Effector memory CD4-positive, alpha-beta T cell (primary cell): Measurements from ENCODE around the gene MINDY4B.

Experiments
- DNase-seq, 3 donors: peaks; one replicate each; pipeline ENCODE4 v3.0.0-alpha.2; 2020
- H3K27ac ChIP-seq: 2 replicates; pipeline ENCODE4 v1.7.0; 2013; ENCODE audit warnings: mild to moderate bottlenecking, low read length, moderate library complexity; ENCODE audit not compliant: insufficient read depth, poor library complexity, severe bottlenecking
- H3K27me3 ChIP-seq: replicated peaks from 2 replicates; pipeline ENCODE4 v1.7.0; 2013; ENCODE audit warnings: mild to moderate bottlenecking, low read length; ENCODE audit not compliant: insufficient read depth, control insufficient read depth, poor library complexity, severe bottlenecking
- H3K36me3 ChIP-seq: 2 replicates; pipeline ENCODE4 v1.7.0; 2013; ENCODE audit warnings: mild to moderate bottlenecking, low read length, moderate library complexity; ENCODE audit not compliant: control insufficient read depth, insufficient read depth
- H3K4me1 ChIP-seq: 2 replicates; pipeline ENCODE4 v1.7.0; 2013; ENCODE audit warnings: low read length, mild to moderate bottlenecking; ENCODE audit not compliant: control insufficient read depth, insufficient read depth, poor library complexity, severe bottlenecking
- H3K4me3 ChIP-seq: 2 replicates; pipeline ENCODE4 v1.7.0; 2013; ENCODE audit warnings: low read length, low read depth, mild to moderate bottlenecking; ENCODE audit not compliant: insufficient read depth, poor library complexity, severe bottlenecking
- H3K9me3 ChIP-seq: 2 replicates; pipeline ENCODE4 v1.7.0; 2013; ENCODE audit warnings: mild to moderate bottlenecking, low read length, moderate library complexity; ENCODE audit not compliant: control insufficient read depth

Gene MINDY4B

DNA sequence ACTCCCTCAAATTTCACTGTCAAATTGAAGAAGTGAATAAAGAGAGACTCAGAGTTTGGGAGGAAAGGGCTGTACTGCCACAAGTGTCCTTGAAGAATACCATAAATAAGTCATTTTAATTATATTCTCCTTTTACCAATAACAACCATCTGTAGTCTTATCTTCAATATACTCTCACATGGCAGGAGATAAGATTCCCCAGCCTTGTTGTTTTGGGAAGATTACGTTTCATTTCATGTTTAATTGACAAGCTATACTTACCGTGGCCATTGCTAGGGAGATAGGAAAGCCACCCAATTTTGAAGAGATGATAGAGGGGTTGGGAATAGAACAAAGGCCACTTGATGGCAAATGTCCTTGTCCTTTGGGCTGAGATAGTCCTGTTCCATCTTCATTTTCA, 2.3 kb downstream of the MINDY4B start:
- Histone ChIP-seq H3K27ac (no peak overlapping the region), H3K9me3 (no peaks in the 10 kb centered on the region), H3K4me1 (no peaks in the 10 kb centered on the region), H3K4me3 (no peak overlapping the region), H3K27me3 (no peaks in the 10 kb centered on the region), H3K36me3 (no peaks in the 10 kb centered on the region)
- DNase-seq = no peak

GRCh38 chr3:150901793-150902192, 3.4 kb downstream of the MINDY4B start:
- H3K36me3 ChIP-seq = no peaks in the 10 kb centered on the region
- no peak for DNase-seq
- H3K9me3 ChIP-seq = no peaks in the 10 kb centered on the region
- no peaks in the 10 kb centered on the region for H3K4me1 ChIP-seq
- H3K27ac ChIP-seq = no peak overlapping the region
- no peaks in the 10 kb centered on the region for H3K27me3 ChIP-seq
- no peak overlapping the region for H3K4me3 ChIP-seq

DNA sequence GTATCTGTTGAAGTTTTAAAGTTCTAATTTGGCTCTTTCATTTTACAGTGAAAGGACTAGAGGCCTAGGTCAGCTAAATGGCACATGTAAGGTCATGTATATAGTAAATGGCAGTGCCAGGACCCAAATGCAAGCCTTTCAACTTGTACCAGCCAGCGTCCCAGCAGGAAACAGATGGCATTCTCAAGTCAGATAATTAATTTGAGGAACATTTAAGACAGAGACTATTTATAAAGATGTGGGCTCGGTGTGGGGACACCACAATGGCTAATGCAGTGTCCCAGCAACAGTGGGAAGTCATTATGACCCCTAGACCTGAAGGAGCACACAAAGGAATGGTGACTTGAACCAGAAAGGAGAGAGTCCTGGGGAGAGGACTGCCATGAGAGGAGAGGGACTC, 6.1 kb downstream of the MINDY4B start:
- no peak for DNase-seq
- Histone ChIP-seq H3K27me3 (no peaks in the 10 kb centered on the region), H3K4me1 (no peaks in the 10 kb centered on the region), H3K4me3 (no peak overlapping the region), H3K36me3 (no peaks in the 10 kb centered on the region), H3K27ac (no peak overlapping the region), H3K9me3 (no peaks in the 10 kb centered on the region)

GRCh38 chr3:150898046-150898754, 7.0 kb downstream of the MINDY4B start:
- DNase-seq = no peak

GRCh38 chr3:150897592-150897991, 7.6 kb downstream of the MINDY4B start:
- Histone ChIP-seq H3K4me3 (no peak overlapping the region), H3K36me3 (no peaks in the 10 kb centered on the region), H3K4me1 (no peaks in the 10 kb centered on the region), H3K27ac (no peak overlapping the region), H3K27me3 (no peaks in the 10 kb centered on the region), H3K9me3 (no peaks in the 10 kb centered on the region)
- no peak for DNase-seq

More at GRCh38 chr3:150898046-150898754, 7.0 kb downstream of the MINDY4B start:
- Histone ChIP-seq H3K4me3 (no peak overlapping the region), H3K4me1 (no peaks in the 10 kb centered on the region), H3K9me3 (no peaks in the 10 kb centered on the region), H3K36me3 (no peaks in the 10 kb centered on the region), H3K27ac (no peak overlapping the region), H3K27me3 (no peaks in the 10 kb centered on the region)

DNA sequence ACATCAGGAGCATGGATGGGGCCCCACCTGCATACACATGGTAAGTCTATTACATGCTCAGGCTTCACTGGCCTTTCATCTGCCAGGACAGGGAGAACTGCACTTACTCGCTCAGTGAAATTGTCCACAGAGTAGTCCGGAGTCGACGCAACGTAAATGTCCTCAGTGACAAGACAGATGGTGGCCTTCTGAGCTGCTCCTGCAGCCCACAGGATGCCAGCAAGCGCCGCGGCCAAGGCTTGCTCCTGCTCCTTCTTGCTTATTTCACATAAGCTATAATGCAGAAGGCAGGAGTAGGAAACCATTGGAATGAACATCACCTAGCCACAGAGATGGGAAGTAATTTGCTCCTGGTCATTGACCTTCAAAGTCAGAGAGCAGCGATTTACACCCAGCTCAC, 14.4 kb downstream of the MINDY4B start:
- no peak overlapping the region for H3K27ac ChIP-seq

DNA sequence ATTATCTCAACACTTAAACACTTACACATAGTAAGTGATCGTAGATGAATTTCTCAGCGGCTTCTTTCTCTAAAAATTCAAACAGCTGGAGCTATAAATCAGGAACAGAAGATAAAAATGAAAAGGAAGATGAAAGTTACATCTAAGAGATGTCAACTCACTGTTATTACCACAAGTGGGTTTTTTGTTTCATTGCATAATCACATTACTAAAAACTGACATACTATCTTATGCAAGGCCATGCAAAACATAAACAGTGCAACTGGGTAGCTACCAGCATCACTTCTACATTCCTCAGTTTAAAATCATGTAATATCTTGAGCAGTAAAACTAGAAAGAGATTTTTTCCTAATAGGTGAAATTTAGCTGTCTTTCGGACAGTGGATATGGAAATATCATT, 14.9 kb downstream of the MINDY4B start:
- H3K27me3 ChIP-seq = no peaks in the 10 kb centered on the region
- no peak overlapping the region for H3K4me3 ChIP-seq
- no peak for DNase-seq
- no peaks in the 10 kb centered on the region for H3K4me1 ChIP-seq
- no peak overlapping the region for H3K27ac ChIP-seq
- no peaks in the 10 kb centered on the region for H3K9me3 ChIP-seq
- H3K36me3 ChIP-seq = no peaks in the 10 kb centered on the region

More for the DNA sequence above, 14.4 kb downstream of the MINDY4B start:
- no peak for DNase-seq
- Histone ChIP-seq H3K9me3 (no peaks in the 10 kb centered on the region), H3K4me1 (no peaks in the 10 kb centered on the region), H3K36me3 (no peaks in the 10 kb centered on the region), H3K4me3 (no peak overlapping the region), H3K27me3 (no peaks in the 10 kb centered on the region)

GRCh38 chr3:150889106-150889505, 16.1 kb downstream of the MINDY4B start:
- H3K4me3 ChIP-seq = no peak overlapping the region
- no peak for DNase-seq

GRCh38 chr3:150887031-150887430, 18.2 kb downstream of the MINDY4B start:
- no peaks in the 10 kb centered on the region for H3K9me3 ChIP-seq
- H3K27ac ChIP-seq = no peak overlapping the region
- H3K4me1 ChIP-seq = no peaks in the 10 kb centered on the region
- no peak overlapping the region for H3K4me3 ChIP-seq
- no peaks in the 10 kb centered on the region for H3K27me3 ChIP-seq
- H3K36me3 ChIP-seq = no peaks in the 10 kb centered on the region
- DNase-seq = no peak

More at GRCh38 chr3:150889106-150889505, 16.1 kb downstream of the MINDY4B start:
- H3K9me3 ChIP-seq = no peaks in the 10 kb centered on the region
- no peaks in the 10 kb centered on the region for H3K4me1 ChIP-seq
- no peaks in the 10 kb centered on the region for H3K36me3 ChIP-seq
- H3K27me3 ChIP-seq = no peaks in the 10 kb centered on the region
- H3K27ac ChIP-seq = no peak overlapping the region

DNA sequence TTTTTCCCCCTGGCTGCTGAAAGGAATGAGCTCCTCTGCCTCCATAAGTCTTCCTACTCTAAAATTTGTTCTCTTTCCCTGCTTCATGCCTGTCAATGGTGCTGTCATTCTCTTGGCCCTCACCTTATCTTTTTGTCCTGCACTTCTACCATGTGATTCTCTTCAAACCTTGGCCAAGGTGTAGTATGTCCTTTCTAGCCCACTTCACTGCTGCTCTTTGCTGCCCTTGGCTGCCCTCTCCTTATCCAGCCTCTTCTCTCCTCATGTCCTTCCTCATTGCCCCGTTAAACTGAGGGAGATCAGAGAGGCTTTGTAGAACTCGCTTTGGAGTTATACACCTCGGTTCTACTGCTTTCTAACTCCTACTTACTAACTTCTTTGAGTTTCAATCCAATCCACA, 19.7 kb downstream of the MINDY4B start:
- no peaks in the 10 kb centered on the region for H3K9me3 ChIP-seq
- H3K4me3 ChIP-seq = no peak overlapping the region
- no peaks in the 10 kb centered on the region for H3K27me3 ChIP-seq
- no peak overlapping the region for H3K27ac ChIP-seq
- H3K36me3 ChIP-seq = no peaks in the 10 kb centered on the region
- DNase-seq = no peak
- H3K4me1 ChIP-seq = no peaks in the 10 kb centered on the region
